Lower leg skin (tissue), 4 donors: ENCODE results near the gene BBS9. TPM values are rescaled to one million over a fixed set of nuclear protein-coding genes. Genes with fewer than 3 reads are reported as not detected.
"Not testable (repeated sequence)": the region's sequence is repeated elsewhere in the genome, so short reads cannot be mapped to it uniquely, and the experiment has no call there.

Experiments used
- DNase-seq, 2 donors: peaks; one replicate each; pipeline ENCODE4 v3.0.0-alpha.2; 2019; ENCODE audit warnings: low spot score in 2 of 2
- H3K4me3 ChIP-seq: fragments of 200-600 bp; sonication (generic); 2 replicates; pipeline ENCODE4 v1.5.1; 2017; ENCODE audit warnings: mild to moderate bottlenecking, low read depth; ENCODE audit not compliant: poor library complexity, severe bottlenecking
- CTCF ChIP-seq, 3 donors: fragments of 450-650 bp; IDR thresholded peaks; one replicate each; pipeline ENCODE4 v1.5.1; 2016; ENCODE audit warnings: antibody characterized with exemption in 3 of 3, mild to moderate bottlenecking in 3 of 3, moderate library complexity in 2 of 3
- POLR2A ChIP-seq, 2 donors: fragments of 450-650 bp; IDR thresholded peaks; one replicate each; pipeline ENCODE4 v1.6.1; 2016 to 2017; ENCODE audit warnings: antibody characterized with exemption in 2 of 2, mild to moderate bottlenecking in 1 of 2, moderate library complexity in 1 of 2
- WGBS, 2 donors: methylation state at CpG; one replicate each; pipeline ENCODE4 v1.1.5; 2018; 5-methylcytosine and 5-hydroxymethylcytosine counted together
- intact Hi-C: fragments of 100-400 bp; cut with DNase I; formaldehyde crosslinking; loops from one replicate; pipeline ENCODE4 v1.15.0; 2023; ENCODE audit warnings: low total_unique reads
- total RNA-seq, 4 donors: library from RNA; depleted of rRNA; stranded (reverse); fragments of >200 nt; gene quantifications; one replicate each; pipeline ENCODE4 v1.1.0, GENCODE V29; 2016

The BBS9 gene
- total RNA-seq, 4 donors from 2014 or later = 10.1 to 25.1 (median 11.2) TPM

GRCh38 chr7:33091111-33091531 is 38.2 kb upstream of the BBS9 start:
- DNase-seq = no peak
- no peak for TF ChIP-seq POLR2A (IDR thresholded peaks at IDR 0.05)
- TF ChIP-seq CTCF (IDR thresholded peaks at IDR 0.05) = no peak
- H3K4me3 ChIP-seq = no peak overlapping the region
- 87 to 88% methylated on average over 4 of the region's 4 CpGs for WGBS, 2 donors
- intact Hi-C loops = no loop called here

GRCh38 chr7:33091641-33092191 is 37.6 kb upstream of the BBS9 start:
- TF ChIP-seq CTCF (IDR thresholded peaks at IDR 0.05) (no peak), POLR2A (IDR thresholded peaks at IDR 0.05) (no peak)
- intact Hi-C loops = loop anchor here (1.0 kb wide), 1 partner anchor 10 kb away; no protein-coding TSS in a partner anchor
- DNase-seq = no peak
- 78 to 85% methylated on average over 5 of the region's 5 CpGs for WGBS, 2 donors
- no peak overlapping the region for H3K4me3 ChIP-seq

- intact Hi-C loops = no loop called here
- 89 to 94% methylated on average over 4 of the region's 4 CpGs for WGBS, 2 donors
- no peak overlapping the region for H3K4me3 ChIP-seq
- TF ChIP-seq POLR2A (IDR thresholded peaks at IDR 0.05) = no peak
- TF ChIP-seq CTCF (IDR thresholded peaks at IDR 0.05) = no peak
- no peak for DNase-seq
These were observed 36.1 kb upstream of the BBS9 start for GRCh38 chr7:33093266-33093665.

- H3K4me3 ChIP-seq, intact Hi-C loops, DNase-seq: not testable (repeated sequence)
- 72 to 86% methylated on average over 3 to 6 of the region's 6 CpGs for WGBS, 2 donors
These were observed 34.6 kb upstream of the BBS9 start for GRCh38 chr7:33094745-33095275.

GRCh38 chr7:33099154-33099940 is 30.0 kb upstream of the BBS9 start:
- no peak for DNase-seq
- TF ChIP-seq POLR2A (IDR thresholded peaks at IDR 0.05) (no peak), CTCF (IDR thresholded peaks at IDR 0.05) (no peak)
- WGBS, 2 donors = 61 to 94% methylated on average over 4 of the region's 4 CpGs
- no peak overlapping the region for H3K4me3 ChIP-seq
- intact Hi-C loops = no loop called here

- no peak overlapping the region for H3K4me3 ChIP-seq
- intact Hi-C loops = loop anchor here (1.0 kb wide), 1 partner anchor 8 kb away; no protein-coding TSS in a partner anchor
- DNase-seq = no peak
- WGBS, 2 donors = 89 to 95% methylated on average over 3 of the region's 3 CpGs
- TF ChIP-seq POLR2A (IDR thresholded peaks at IDR 0.05) (no peak), CTCF (IDR thresholded peaks at IDR 0.05) (no peak)
These were observed 28.6 kb upstream of the BBS9 start for GRCh38 chr7:33100770-33101169.
